GM21576 (cell line): Measurements from ENCODE around the gene HIVEP1.
A peak's percentile ranks its signal among the peaks of the same experiment; 100 is the strongest.

Source experiments
- ATAC-seq: cut with Tn5 transposase; IDR thresholded peaks from one replicate; pipeline ENCODE4 v1.9.1; 2021; ENCODE audit warnings: mild to moderate bottlenecking, moderate library complexity; ENCODE audit not compliant: unreplicated experiment

HIVEP1 gene

GRCh38 chr6:12012038-12012557 is at the start of gene HIVEP1:
HIVEP1 (plus strand) TSS chr6:12012312; CDS start chr6:12015629, 3,317 bp downstream.
- ATAC-seq, result no peak

GRCh38 chr6:11963756-11964500 is 48.2 kb upstream of the HIVEP1 start:
- no peak for ATAC-seq

- ATAC-seq, result no peak
Measured at GRCh38 chr6:11964729-11965335, 47.3 kb upstream of the HIVEP1 start.

- no peak for ATAC-seq
Measured at GRCh38 chr6:11965499-11965898, 46.6 kb upstream of the HIVEP1 start.

GRCh38 chr6:11968241-11968806 is 43.8 kb upstream of the HIVEP1 start:
- ATAC-seq, result peak; percentile 72

GRCh38 chr6:11969092-11969491 is 43.0 kb upstream of the HIVEP1 start:
- no peak for ATAC-seq

- no peak for ATAC-seq
Measured at GRCh38 chr6:11970114-11970513, 42.0 kb upstream of the HIVEP1 start.

GRCh38 chr6:11971154-11971553 is 41.0 kb upstream of the HIVEP1 start:
- ATAC-seq, result no peak

GRCh38 chr6:11972270-11972669 is 39.8 kb upstream of the HIVEP1 start:
- no peak for ATAC-seq

GRCh38 chr6:11972806-11973205 is 39.3 kb upstream of the HIVEP1 start:
- no peak for ATAC-seq

GRCh38 chr6:11973238-11973637 is 38.9 kb upstream of the HIVEP1 start:
- ATAC-seq, result no peak

GRCh38 chr6:11974089-11974488 is 38.0 kb upstream of the HIVEP1 start:
- no peak for ATAC-seq

- ATAC-seq, result peak; percentile 79
Measured at GRCh38 chr6:11975353-11975977, 36.6 kb upstream of the HIVEP1 start.

GRCh38 chr6:11976489-11976888 is 35.6 kb upstream of the HIVEP1 start:
- ATAC-seq, result no peak

- ATAC-seq, result no peak
Measured at GRCh38 chr6:11977193-11977592, 34.9 kb upstream of the HIVEP1 start.

- no peak for ATAC-seq
Measured at GRCh38 chr6:11977738-11978137, 34.4 kb upstream of the HIVEP1 start.

- ATAC-seq, result no peak
Measured at GRCh38 chr6:11978169-11978987, 33.7 kb upstream of the HIVEP1 start.

GRCh38 chr6:11979866-11980265 is 32.2 kb upstream of the HIVEP1 start:
- ATAC-seq, result no peak

- ATAC-seq, result no peak
Measured at GRCh38 chr6:11983306-11983705, 28.8 kb upstream of the HIVEP1 start.

- ATAC-seq, result no peak
Measured at GRCh38 chr6:11987386-11987785, 24.7 kb upstream of the HIVEP1 start.

GRCh38 chr6:11989386-11989785 is 22.7 kb upstream of the HIVEP1 start:
- no peak for ATAC-seq
